ENCODE measurements around the gene SOWAHD.
"Not testable (repeated sequence)": the region's sequence is repeated elsewhere in the genome, so short reads cannot be mapped to it uniquely, and the experiment has no call there.

The SOWAHD gene

DNA sequence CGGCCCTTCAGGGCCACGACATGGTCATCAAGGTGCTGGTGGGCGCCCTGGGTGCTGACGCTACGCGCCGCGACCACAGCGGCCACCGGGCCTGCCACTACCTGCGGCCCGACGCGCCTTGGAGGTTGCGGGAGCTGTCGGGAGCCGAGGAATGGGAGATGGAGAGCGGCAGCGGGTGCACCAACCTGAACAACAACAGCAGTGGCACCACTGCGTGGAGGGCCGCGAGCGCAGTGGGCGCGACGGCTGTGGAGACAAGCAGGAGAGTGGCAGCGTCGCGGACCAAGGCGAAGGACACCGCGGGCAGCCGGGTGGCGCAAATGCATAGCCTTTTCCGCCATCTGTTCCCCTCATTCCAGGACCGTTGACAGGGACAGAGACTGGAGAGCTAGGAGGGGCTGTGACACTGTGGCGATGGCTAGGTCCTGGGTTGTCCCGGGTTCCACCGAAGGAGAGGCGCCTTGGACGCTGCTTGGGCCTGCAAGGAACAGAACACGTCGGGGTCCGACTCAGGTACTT, 919 bp downstream of the SOWAHD start:
- no peak for DNase-seq

DNA sequence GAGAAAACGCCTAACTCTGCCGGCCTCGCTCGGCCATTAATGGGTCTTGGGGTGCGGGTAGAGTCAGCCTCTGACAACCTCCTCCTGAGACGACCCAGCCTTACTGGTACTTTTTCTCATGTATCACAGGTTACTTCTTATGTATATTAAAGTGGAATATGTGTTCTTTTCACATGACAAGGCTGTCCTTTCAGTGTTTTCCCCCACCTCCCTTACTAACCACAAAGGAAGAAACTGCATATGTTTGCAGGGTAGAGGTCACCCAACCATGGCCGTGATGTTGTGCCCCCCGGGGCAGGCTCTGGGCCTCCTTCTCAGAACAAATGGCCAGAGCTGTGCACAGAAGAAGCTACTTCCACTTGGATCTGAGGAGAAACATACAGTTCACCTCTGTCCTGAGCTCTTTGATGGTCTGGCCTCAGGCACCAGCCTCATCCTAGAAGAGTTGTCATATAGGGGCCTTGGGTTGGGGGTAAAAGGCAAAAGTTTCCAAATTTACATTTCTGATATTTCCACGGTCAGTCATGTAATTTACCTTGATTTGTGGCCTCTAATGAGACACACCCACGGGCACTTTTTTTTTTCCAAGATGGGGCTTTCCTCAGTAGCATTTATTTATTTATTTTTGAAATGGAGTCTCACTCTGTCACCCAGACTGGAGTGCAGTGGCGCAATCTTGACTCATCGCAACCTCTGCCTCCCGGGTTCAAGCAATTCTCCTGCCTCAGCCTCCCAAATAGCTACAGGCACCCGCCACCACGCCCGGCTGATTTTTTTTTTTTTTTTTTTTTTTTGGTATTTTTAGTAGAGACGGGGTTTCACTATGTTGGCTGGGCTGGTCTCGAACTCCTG, 1.9 kb downstream of the SOWAHD start:
- no peak for DNase-seq

DNA sequence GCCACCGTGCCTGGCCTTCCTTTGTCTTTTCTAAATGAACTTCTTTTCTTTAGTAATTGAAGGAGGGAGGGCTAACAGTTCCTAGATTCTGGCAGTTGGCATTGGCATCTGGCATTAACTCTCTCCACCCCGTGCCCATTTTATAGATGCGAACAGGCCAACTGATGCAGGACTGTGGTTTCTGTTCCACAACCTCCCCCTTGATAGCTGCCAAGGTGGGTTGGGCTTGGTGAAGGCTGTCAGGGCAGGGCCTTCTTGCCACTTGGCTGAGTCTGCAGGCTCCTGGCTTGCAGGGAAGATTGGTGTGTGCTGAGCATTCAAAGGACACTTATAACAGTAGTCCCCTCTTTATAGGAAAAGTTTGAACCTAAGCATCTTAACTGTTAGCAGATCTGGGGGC, 4.3 kb downstream of the SOWAHD start:
- DNase-seq = no peak

DNA sequence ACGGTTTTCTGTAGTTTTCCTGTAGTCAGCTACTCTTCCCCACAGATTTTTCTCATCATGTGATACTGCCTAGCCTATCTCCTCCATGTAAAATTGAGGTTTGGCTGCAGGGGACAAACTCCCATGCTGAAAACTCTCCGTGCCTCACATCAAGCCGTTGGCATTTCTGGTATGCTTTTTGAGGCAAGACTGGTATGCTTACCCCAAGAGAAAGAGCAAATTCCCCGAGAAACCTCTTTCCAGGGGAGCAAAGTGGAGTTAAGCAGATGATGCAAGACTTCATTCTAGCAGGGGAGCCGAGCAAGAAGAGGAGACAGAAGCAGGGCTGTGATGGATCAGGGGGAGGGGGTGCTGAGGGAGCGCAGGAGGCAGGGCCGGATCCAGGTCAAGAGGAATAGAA, 4.8 kb downstream of the SOWAHD start:
- DNase-seq = no peak

DNA sequence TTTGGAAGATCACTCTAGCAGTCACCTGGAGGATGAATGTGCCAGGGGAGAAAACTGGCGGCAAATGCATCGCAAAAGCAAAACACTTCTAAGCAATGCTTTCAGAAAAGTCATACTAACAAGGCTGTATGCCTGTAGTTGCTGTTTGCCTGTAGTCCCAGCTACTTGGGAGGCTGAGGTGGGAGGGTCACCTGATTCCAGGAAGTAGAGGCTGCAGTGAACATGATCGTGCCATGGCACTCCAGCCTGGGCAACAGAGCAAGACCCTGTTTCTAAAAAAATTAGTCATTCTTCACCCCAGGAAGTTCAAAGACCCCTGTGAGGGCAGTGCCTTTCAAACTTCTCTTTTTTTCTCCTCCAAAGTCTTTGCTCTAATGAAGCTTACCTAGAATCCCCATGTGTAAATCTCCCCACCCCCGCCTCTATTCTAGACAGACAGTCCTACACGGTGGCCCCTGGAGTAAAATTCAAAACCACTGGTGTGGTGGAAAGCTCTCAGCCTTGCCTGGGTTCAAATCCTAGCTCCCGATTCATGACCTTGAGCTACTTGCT, 5.5 kb downstream of the SOWAHD start:
- DNase-seq = no peak

DNA sequence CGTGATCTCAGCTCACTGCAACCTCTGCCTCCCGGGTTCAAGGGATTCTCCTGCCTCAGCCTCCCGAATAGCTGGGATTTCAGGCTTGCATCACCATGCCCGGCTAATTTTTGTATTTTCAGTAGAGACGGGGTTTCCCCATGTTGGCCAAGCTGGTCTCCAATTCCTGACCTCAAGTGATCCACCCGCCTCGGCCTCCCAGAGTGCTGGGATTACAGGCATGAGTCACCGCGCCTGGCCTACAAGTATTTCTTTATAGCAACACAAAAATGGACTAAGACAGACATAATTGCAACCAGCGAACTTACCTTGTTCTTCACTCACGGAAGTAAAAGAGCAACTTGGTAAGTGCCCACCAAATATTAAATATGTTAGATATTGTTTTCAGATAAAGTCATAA, 10.0 kb downstream of the SOWAHD start:
- DNase-seq = not testable (repeated sequence)

DNA sequence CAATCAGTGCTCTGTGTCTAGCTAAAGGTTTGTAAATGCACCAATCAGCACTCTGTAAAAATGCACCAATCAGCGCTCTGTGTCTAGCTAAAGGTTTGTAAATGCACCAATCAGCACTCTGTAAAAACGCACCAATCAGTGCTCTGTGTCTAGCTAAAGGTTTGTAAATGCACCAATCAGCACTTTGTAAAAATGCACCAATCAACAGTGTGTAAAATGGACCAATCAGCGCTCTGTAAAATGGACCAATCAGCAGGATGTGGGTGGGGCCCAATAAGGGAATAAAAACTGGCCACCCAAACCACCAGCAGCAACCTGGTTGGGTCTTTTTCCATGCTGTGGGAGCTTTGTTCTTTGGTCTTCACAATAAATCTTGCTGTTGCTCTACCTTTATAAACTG, 11.0 kb downstream of the SOWAHD start:
- DNase-seq = not testable (repeated sequence)

DNA sequence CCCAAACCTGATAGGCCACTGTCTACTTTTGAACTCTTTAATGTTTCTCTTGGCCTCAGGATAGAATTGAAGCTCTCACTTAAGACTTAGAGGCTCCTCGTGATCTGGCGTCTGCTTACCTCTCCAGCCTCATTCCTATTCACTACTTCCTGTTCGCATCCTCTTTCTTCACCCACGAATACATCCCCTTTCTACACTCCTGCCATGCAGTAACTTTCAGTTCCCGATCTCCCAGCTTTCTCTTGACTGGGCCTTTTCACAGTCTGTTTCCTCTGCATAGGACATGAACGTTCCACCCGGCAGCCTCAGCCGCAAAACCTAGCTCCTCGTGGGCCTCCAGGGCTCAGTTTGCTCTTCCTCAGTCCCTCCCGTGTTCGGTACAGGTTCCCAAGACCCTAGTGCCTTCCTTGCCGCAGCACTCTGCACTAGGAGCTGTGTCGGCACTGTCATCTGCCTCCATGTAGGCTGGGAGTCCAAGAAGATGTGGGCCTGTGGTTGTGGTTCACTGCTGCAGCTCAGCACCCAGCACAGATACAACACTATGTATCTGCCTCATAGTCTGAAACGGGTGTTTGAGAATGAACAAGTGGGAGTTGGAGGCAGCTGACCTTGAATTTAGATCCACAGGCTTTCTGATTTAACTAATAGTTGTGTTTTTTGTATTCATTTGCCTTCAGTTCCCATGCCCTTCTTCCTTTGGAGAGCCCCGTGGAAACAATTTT, 17.3 kb downstream of the SOWAHD start:
- DNase-seq = no peak

DNA sequence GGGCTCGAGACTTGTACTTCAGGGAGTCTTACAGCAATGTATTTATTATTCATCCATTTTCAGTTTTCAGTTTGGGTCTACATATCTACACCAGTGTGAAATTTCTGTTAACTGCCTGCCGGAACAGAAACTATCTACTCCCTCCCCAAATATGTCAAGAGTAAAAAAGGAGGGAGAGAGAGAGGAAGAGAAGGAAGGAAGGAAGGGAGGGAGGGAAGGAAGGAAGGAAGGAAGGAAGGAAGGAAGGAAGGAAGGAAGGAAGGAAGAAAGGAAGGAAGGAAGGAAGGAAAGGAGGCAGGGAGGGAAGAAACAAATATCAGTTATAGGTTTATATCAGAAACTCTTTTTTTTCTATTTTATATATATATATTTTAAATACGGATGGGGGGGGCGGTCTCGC, 20.4 kb downstream of the SOWAHD start:
- DNase-seq = no peak

DNA sequence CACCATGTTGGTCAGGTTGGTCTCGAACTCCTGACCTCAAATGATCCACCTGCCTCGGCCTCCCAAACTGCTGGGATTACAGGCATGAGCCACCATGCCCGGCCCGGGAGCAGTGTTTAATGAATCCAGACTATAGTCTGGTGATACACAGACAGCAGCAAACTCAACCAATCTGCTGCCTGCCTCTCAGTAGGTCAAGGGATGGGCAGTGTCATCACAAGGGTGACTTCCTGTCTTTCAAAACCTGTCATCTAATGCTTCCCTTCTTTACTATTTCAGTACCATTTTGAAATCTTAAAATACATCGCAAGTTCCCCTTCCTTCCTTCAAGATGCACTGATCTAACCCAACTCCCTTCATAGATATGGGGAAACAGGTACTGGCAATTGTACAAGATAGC, 24.6 kb downstream of the SOWAHD start:
- DNase-seq = no peak

DNA sequence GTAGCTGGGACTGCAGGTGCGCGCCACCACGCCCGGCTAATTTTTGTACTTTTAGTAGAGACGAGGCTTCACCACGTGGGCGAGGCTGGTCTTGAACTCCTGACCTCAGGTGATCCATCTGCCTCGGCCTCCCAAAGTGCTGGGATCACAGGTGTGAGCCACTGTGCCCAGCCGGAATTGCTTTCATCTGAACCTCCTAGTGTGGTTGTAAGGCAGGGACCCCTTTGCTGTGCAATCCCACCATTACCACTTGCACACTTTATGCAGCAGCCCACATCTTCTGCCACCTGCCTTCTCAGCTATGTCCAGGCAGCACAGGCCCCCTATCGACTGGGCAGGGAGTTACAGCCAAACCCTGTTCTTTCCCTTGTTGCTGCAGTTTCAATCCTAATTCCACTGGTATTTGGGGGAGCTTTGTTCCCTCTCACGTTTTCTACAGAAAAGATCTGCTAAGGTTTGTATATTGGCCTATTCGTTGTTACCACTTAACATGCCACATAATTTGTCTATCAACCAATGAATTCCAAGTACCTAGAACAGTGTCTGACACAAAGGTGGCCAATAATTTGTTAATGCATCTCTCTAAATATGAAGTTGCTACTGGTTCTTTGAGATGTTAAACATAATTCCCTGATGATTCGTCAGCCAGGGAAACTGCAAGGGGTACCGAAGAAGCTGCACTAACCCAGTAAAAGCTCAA, 26.5 kb downstream of the SOWAHD start:
- no peak for DNase-seq

DNA sequence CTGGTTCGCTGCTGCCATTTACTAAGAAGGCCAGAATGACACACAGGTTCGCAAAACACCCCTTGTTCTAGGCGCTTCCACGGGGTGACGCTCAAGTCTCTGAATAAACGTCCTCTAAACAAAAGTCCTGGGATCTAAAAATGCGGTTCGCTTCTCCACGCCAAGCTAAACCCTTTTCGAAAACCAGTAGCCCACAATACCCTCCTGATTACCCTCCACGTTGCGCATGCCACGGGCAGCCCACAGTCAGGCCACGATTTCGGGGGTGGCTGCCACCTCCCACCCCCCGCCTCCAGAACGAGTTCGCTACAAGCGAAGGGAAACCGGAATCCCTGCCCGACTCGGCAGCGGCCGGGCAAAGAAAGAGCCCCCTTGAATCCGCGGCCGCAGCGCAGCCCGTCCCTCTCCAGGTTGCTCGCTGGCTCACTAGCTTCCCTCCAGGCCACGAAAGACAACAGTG, 32.6 kb downstream of the SOWAHD start:
- no peak for DNase-seq

DNA sequence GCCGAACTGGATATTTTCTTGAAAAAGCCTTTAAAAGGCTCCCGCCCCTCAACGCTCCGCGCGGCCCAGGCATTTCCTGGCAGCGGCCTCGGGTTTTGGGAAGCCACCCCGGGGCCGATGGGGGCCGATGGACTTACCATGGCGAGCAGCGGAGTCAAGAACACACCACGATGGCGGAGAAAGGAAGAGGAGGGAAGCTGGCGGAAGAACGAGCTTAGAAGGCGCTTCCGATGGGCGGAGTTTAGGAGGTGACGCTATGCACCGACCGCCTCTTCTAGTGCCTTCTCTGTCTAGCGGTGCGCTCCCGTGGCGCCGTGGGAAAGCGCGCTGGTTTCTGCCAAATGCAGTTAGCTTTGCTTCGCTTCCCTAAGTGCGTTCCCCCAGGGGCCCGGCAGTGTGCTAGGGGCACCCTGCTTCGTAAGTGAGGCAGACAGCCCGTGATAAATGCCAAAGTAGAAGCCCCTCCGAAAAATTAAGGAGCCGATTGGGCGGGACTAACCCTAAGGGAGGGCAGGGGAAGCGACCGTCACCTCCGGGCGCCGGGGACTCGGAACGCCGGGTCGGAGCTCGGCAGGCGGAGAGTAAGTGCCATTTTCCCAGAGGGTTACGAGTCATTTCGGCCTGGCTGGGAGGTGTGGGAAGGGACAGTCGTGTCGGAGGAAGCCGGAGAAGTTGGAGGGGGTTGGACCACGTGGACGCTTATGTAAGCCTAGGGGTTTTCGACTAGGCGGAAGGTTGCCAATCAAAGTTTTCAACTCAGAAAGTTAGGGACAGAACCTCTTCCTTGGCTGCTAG, 33.2 kb downstream of the SOWAHD start, which contains the start of gene RPL39:
Gene RPL39 (minus strand): TSS at position 194 of the 795 bp plus-strand sequence. CDS start 54 bp downstream, at position 140.
- peak; percentile 81 for DNase-seq

DNA sequence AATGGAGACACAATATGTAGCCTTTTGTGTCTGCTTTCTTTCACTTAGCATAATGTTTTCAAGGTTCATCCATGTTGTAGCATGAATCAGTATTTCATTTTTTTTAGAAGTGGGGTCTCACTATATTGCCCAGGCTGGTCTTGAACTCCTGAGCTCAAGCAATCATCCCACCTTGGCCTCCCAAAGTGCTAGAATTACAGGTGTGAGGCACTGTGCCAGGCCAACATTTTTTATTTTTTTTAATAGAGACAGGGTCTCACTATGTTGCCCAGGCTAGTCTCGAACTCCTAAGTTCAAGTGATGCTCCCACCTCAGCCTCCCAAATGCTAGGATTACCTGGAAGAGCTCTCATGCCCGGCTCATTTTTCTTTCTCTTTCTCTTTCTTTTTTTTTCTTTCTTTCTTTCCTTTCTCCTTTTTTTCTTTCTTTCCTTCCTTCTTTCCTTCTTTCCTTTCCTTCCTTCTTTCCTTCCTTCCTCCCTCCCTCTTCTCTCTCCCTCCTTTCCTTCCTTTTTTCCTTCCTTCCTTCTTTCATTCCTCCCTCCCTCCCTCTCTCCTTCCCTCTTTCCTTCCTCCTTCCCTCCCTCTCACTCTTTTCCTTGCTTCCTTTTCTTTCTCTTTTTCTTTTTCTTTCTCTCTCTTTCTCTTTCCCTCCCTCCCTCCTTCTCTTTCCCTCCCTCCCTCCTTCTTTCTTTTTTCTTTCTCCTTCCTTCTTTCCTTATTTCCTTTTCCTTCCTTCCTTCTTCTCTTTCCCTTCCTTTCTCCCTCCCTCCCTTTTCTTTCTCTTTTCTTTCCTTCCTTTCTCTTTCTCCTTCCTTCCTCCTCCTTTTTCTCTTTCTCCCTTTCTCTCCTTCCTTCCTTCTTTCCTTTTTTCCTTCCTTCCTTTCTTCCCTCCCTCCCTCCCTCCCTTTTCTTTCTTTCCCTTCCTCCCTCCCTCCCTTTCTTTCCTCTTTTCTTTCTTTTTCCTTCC, 43.1 kb downstream of the SOWAHD start:
- DNase-seq = no peak

DNA sequence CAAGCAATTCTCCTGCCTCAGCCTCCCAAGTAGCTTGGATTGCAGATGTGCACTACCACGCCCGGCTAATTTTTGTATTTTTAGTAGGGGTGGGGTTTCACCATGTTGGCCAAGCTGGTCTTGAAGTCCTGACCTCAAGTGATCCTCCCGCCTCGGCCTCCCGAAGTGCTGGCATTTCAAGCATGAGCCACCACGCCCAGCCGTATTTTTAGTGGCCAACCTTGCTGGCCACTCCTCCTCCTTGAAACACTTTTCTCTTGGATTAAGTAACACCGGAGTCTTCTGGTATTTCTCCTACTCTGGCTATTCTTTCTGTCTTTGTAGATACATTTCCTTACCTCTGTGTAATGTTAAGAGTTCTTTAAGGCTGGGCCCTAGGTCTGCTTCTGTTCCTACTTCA, 44.2 kb downstream of the SOWAHD start:
- DNase-seq = no peak

DNA sequence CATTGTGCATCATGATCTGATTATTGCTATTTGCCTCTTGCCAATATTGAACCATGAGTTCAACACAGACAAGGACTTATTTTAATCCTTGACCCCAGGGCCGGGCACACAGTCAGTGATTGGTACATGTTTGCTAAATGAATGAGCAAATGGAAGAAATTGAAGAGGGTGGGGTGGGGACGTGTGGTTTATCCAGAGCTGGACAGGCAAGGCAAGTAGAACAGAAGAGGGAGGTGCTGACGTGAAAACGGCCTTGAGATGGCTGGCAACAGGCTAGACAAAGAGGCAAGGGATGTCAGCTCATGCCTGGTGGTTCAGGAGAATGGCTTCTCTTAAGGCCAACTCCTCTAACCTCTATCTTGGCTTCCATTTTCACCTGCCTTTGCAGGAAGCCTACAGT, 50.1 kb downstream of the SOWAHD start:
- not testable (repeated sequence) for DNase-seq

DNA sequence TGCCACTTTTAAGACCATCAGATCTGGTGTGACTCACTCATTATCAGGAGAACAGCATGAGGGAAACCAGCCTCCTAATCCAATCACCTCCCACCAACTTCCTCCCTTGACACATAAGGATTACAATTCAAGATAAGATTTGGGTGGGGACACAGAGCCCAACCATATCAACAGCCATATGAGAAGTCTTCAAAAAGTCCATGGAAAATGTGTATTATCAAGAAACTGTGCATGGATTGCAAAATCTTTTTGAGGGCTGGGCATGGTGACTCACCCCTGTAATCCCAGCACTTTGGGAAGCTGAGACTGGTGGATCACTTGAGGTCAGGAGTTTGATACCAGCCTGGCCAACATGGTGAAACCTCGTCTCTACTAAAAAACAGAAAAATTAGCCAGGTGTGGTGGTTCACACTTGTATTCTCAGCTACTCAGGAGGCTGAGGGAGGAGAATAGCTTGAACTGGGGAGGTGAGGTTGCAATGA, 50.8 kb downstream of the SOWAHD start:
- no peak for DNase-seq
